ENCODE data around the gene RGS21.
A peak's percentile ranks its signal among the peaks of the same experiment; 100 is the strongest.

Gene RGS21

GRCh38 chr1:192378878-192379277 lies 62.1 kb downstream of the RGS21 start:
- no peak for DNase-seq

- no peak for DNase-seq
These were observed 62.8 kb downstream of the RGS21 start for GRCh38 chr1:192379554-192379953.

- DNase-seq, result no peak
These were observed 66.0 kb downstream of the RGS21 start for GRCh38 chr1:192382758-192383157.

GRCh38 chr1:192386051-192386650 lies 69.4 kb downstream of the RGS21 start:
- DNase-seq, result no peak

GRCh38 chr1:192395211-192395610 lies 78.4 kb downstream of the RGS21 start:
- DNase-seq, result no peak

GRCh38 chr1:192395895-192396294 lies 79.1 kb downstream of the RGS21 start:
- DNase-seq, result no peak

GRCh38 chr1:192399161-192399560 lies 82.4 kb downstream of the RGS21 start:
- DNase-seq, result no peak

- DNase-seq, result no peak
These were observed 85.0 kb downstream of the RGS21 start for GRCh38 chr1:192401825-192402224.

- DNase-seq, result no peak
These were observed 85.8 kb downstream of the RGS21 start for GRCh38 chr1:192402571-192402970.

GRCh38 chr1:192407206-192407605 lies 90.4 kb downstream of the RGS21 start:
- peak in 2 of 56 donors; percentile 3 to 19 for DNase-seq
